Muscle of leg (tissue), 11 donors: Measurements from ENCODE around the gene CRTAC1. TPM values are rescaled to one million over a fixed set of nuclear protein-coding genes. Genes with fewer than 3 reads are reported as not detected.

ENCODE experiments used
- DNase-seq: peaks from one replicate; pipeline ENCODE4 v3.0.0; 2013
- H3K27ac ChIP-seq: one replicate; pipeline ENCODE4 v1.5.1; 2013; ENCODE audit warnings: mild to moderate bottlenecking, low read length, control low read depth
- H3K27me3 ChIP-seq: one replicate; pipeline ENCODE4 v1.6.1; 2013; ENCODE audit warnings: low read length; ENCODE audit not compliant: control insufficient read depth, insufficient read depth
- H3K36me3 ChIP-seq: one replicate; pipeline ENCODE4 v1.6.1; 2013; ENCODE audit warnings: low read length; ENCODE audit not compliant: control insufficient read depth, insufficient read depth
- H3K4me1 ChIP-seq: one replicate; pipeline ENCODE4 v1.6.1; 2013; ENCODE audit warnings: low read length; ENCODE audit not compliant: control insufficient read depth, insufficient read depth
- H3K4me3 ChIP-seq: one replicate; pipeline ENCODE4 v1.5.1; 2013; ENCODE audit warnings: low read length, control low read depth
- H3K9me3 ChIP-seq: replicated peaks from 2 replicates; pipeline ENCODE4 v1.6.1; 2013; ENCODE audit warnings: low read depth, low read length; ENCODE audit not compliant: control insufficient read depth
- WGBS: methylation state at CpG from one replicate; pipeline ENCODE4 v1.1.5; 2013; ENCODE audit warnings: missing lambda C conversion rate; ENCODE audit not compliant: insufficient coverage; 5-methylcytosine and 5-hydroxymethylcytosine counted together
- polyA plus RNA-seq, 8 donors: library from polyadenylated mRNA; unstranded; fragments of 120-200 nt; gene quantifications; one replicate each; pipeline versions ENCODE4 v1.2.1 to v1.2.3, GENCODE V29; 2013; ENCODE audit warnings: inconsistent platforms in 1 of 8, low replicate concordance in 1 of 8; ENCODE audit not compliant: insufficient read length in 8 of 8, insufficient read depth in 1 of 8
- total RNA-seq: library from RNA; stranded (reverse); fragments of 120-200 nt; gene quantifications from one replicate; pipeline ENCODE4 v1.2.4, GENCODE V29; 2013

CRTAC1 gene
- total and polyA plus RNA-seq, 9 donors = 0.15 to 1.3 (median 0.54) TPM

GRCh38 chr10:98055841-98056516 lies 25.6 kb upstream of the CRTAC1 start:
- no peaks in the 10 kb centered on the region for H3K9me3 ChIP-seq
- no peaks in the 10 kb centered on the region for H3K36me3 ChIP-seq
- peak; percentile 33 for DNase-seq
- 0% methylated on average over 2 of the region's 4 CpGs for WGBS
- no peak overlapping the region for H3K4me3 ChIP-seq
- no peaks in the 10 kb centered on the region for H3K27me3 ChIP-seq
- H3K27ac ChIP-seq = no peak overlapping the region
- H3K4me1 ChIP-seq = no peaks in the 10 kb centered on the region

DNA sequence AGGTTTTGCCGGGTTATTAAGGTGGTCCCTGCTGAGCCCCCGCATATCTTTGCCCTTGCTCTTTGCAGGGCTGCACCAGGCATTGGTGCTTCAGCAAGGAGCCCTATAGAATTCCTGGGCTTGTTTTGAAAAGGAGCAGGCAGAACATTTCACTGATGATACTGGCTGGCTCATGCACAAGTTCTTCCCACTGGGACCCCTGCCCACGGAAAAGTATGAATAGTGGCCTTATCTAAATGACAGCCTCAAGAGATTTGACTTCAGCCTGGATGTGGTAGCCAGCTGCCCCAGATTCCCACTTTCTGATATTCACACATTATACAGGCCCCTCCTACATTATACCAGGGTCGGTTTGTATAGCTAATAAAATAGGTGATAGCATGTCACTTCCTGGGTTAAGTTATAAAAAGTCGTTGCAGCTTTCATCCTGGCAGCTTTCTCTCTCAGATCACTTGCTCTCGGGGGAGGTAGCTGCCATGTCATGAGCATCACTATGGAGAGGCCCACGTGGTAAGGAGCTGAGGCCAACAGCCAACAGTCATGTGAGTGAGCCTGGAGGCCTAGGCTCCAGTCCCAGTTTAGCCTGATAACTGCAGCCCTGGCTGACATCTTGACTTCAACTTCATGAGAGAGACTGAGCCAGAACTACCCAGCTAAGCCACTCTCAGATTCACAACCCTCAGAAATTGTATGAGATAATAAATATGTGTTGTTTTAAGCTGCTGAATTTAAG lies 16.8 kb upstream of the CRTAC1 start:
- H3K4me1 ChIP-seq = no peaks in the 10 kb centered on the region
- H3K9me3 ChIP-seq = no peaks in the 10 kb centered on the region
- no peak overlapping the region for H3K4me3 ChIP-seq
- DNase-seq = peak; percentile 3
- H3K27ac ChIP-seq = no peak overlapping the region
- 50% methylated on average over 4 of the region's 7 CpGs for WGBS
- H3K36me3 ChIP-seq = no peaks in the 10 kb centered on the region
- H3K27me3 ChIP-seq = peaks cover 16% of the 10 kb centered on the region

DNA sequence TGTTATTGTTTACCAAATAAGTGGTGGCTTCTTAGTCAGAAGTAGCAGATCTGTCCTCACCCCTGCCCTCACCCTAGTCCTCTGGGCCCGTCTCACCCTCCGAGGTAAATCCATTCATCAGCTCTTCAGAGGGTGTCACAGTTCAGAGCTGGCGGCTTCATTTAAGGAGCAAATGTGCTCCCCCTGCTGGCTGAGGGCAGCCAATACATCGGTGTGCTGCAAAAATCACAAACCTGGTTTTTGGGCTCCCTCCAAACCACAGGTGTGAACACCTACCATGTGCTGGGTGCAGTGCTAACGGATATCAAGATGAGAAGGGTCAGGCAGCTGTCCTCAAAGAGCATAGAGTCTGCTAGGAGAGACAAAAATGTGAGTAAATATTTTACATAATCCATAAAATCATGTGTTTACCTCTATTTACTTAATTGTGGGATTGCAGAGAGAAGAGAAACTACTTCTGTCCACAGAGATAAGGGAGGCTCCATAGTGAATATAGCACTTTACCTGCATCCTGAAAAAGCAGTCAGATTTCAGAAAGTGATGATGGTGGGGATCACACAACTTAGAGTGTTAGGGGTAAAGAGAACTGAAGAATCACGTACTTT lies 15.5 kb upstream of the CRTAC1 start:
- 15% methylated on average over 4 of the region's 6 CpGs for WGBS
- peaks cover 22% of the 10 kb centered on the region for H3K27me3 ChIP-seq
- H3K36me3 ChIP-seq = no peaks in the 10 kb centered on the region
- H3K9me3 ChIP-seq = no peaks in the 10 kb centered on the region
- no peak overlapping the region for H3K27ac ChIP-seq
- no peak overlapping the region for H3K4me3 ChIP-seq
- peak; percentile 55 for DNase-seq
- no peaks in the 10 kb centered on the region for H3K4me1 ChIP-seq

- Histone ChIP-seq H3K4me1 (no peaks in the 10 kb centered on the region), H3K27me3 (peaks cover 58% of the 10 kb centered on the region), H3K4me3 (no peak overlapping the region), H3K9me3 (no peaks in the 10 kb centered on the region), H3K27ac (no peak overlapping the region), H3K36me3 (no peaks in the 10 kb centered on the region)
- 0% methylated on average over 3 of the region's 7 CpGs for WGBS
- DNase-seq = peak; percentile 57
Measured at GRCh38 chr10:98041352-98042043, 11.1 kb upstream of the CRTAC1 start.

DNA sequence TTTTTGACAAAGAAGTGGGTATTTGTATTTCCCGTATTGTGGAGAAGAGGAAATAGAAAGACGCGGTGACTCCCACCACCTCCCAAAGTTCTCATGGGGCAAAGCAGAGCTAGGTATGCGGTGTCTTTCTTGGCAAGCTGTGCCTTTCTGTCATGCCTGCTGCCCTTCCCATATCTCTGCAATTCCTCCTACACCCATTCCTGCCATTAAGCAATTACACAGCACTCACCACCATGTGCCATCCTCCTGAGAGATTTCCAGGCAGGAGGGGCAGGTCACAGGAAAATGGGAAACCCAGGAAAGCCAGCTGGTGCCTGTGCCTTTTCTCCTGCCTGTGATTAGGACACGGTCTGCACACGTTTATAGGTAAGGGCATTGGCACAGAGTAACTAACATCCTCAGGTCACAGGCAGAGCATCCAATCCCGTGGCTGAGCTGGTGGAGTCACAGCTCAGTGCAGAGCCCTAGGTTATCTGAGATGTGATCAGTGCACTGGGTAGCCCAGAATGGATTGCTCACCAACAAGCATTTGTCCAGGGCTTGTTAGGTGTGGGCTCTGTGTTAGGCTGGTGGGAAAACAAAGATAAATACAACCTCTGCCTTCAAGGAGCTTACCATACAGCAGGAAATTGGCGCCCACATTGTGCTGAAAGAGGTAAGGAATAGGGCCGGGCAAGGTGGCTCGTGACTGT lies 9.4 kb upstream of the CRTAC1 start:
- 64% methylated on average over 3 of the region's 10 CpGs for WGBS
- DNase-seq = no peak
- no peak overlapping the region for H3K4me3 ChIP-seq
- H3K4me1 ChIP-seq = no peaks in the 10 kb centered on the region
- H3K27me3 ChIP-seq = peaks cover 72% of the 10 kb centered on the region
- no peaks in the 10 kb centered on the region for H3K9me3 ChIP-seq
- H3K27ac ChIP-seq = no peak overlapping the region
- no peaks in the 10 kb centered on the region for H3K36me3 ChIP-seq

- 3% methylated on average over 17 of the region's 20 CpGs for WGBS
- Histone ChIP-seq H3K9me3 (no peaks in the 10 kb centered on the region), H3K4me1 (no peaks in the 10 kb centered on the region), H3K4me3 (no peak overlapping the region), H3K27ac (no peak overlapping the region), H3K36me3 (no peaks in the 10 kb centered on the region), H3K27me3 (peaks cover 70% of the 10 kb centered on the region)
- DNase-seq = no peak
Measured at GRCh38 chr10:98038288-98038687, 7.9 kb upstream of the CRTAC1 start.

GRCh38 chr10:98035599-98035998 lies 5.2 kb upstream of the CRTAC1 start:
- Histone ChIP-seq H3K4me3 (no peak overlapping the region), H3K36me3 (no peaks in the 10 kb centered on the region), H3K27ac (no peak overlapping the region), H3K4me1 (no peaks in the 10 kb centered on the region), H3K9me3 (no peaks in the 10 kb centered on the region), H3K27me3 (peaks cover 83% of the 10 kb centered on the region)
- no peak for DNase-seq
- WGBS = 14% methylated on average over 1 of the region's 1 CpG

DNA sequence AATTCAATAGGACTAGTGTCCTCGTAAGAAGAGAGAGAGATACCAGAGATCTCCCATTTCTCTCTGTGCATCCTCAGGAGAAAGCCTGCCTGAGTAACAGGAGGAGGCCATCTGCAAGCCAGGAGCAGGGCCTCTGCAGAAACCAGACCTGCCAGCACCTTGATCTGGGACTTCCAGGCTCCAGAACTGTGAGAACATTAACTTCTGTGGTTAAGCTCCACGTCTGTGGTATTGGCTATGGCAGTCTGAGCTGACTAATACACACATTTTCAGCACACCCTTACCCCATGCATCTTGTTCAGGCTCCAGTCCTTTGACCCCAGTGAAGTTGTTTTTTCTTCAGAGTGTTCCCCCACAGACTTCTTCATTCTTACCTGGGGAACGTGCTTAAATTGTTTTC lies 3.1 kb upstream of the CRTAC1 start:
- Histone ChIP-seq H3K9me3 (no peaks in the 10 kb centered on the region), H3K4me1 (peaks cover 8% of the 10 kb centered on the region), H3K27ac (no peak overlapping the region), H3K36me3 (no peaks in the 10 kb centered on the region), H3K27me3 (peaks cover 84% of the 10 kb centered on the region), H3K4me3 (no peak overlapping the region)
- 23% methylated on average over 2 of the region's 3 CpGs for whole genome bisulfite sequencing
- no peak for DNase-seq

DNA sequence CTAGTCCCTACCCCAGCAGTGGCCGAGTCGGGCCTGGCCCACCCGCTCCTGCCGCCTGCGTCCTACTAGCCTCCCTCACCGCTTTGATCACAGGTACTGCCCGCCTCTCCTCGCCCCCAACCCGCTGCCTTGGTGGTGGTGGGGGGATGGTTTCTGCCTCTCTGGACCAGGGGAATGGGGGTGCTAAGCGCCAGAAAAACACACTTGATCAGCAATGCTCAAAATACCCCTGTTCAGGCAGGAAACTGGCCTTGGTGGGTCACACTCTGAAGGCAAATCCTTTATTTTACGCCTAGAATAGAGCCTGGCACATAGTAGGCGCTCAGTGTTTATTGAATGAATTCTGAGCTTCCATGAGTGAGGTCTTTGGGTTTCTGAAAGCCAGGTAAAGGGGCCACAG lies 1.0 kb upstream of the CRTAC1 start:
- WGBS = 80% methylated on average over 2 of the region's 12 CpGs
- Histone ChIP-seq H3K36me3 (no peaks in the 10 kb centered on the region), H3K9me3 (no peaks in the 10 kb centered on the region), H3K27me3 (peaks cover 85% of the 10 kb centered on the region), H3K4me1 (peaks cover 8% of the 10 kb centered on the region), H3K27ac (no peak overlapping the region), H3K4me3 (no peak overlapping the region)
- DNase-seq = no peak
